ENCODE results near the gene GRB10.
"Not testable (repeated sequence)": the region's sequence is repeated elsewhere in the genome, so short reads cannot be mapped to it uniquely, and the experiment has no call there.

Gene GRB10

DNA sequence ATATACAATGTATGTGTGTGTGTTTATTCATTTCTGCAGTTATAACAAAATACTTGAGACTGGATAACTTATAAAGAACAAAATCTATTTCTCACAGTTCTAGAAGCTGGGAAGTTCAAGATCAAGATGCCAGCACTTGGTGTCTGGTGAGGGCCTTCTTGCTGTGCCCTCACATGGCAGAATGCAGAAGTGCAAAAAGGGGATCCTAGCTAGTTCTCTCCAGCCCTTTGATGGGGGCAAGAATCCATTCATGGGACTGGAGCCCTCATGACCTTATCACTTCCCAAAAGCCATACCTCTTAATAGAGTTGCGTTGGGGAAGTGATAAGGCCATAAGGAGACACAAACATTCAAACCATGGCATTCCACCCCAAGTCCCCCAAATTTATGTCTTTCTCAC, 8.4 kb downstream of the GRB10 start:
- Mint-ChIP-seq H3K27ac (no peak overlapping the region), H3K4me1 (peaks cover 20% of the 10 kb centered on the region), H3K9me3 (peaks cover 7% of the 10 kb centered on the region), H3K36me3 (ENCODE audit: low read depth) (peaks cover 46% of the 10 kb centered on the region), H3K27me3 (ENCODE audit: low read depth) (peaks cover 2% of the 10 kb centered on the region), H3K4me3 (no peak overlapping the region)
- TF ChIP-seq, protein P1, sequence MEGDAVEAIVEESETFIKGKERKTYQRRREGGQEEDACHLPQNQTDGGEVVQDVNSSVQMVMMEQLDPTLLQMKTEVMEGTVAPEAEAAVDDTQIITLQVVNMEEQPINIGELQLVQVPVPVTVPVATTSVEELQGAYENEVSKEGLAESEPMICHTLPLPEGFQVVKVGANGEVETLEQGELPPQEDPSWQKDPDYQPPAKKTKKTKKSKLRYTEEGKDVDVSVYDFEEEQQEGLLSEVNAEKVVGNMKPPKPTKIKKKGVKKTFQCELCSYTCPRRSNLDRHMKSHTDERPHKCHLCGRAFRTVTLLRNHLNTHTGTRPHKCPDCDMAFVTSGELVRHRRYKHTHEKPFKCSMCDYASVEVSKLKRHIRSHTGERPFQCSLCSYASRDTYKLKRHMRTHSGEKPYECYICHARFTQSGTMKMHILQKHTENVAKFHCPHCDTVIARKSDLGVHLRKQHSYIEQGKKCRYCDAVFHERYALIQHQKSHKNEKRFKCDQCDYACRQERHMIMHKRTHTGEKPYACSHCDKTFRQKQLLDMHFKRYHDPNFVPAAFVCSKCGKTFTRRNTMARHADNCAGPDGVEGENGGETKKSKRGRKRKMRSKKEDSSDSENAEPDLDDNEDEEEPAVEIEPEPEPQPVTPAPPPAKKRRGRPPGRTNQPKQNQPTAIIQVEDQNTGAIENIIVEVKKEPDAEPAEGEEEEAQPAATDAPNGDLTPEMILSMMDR (IDR thresholded peaks at IDR 0.05; ENCODE audit: unreplicated experiment in 3 of 3), result no peak

DNA sequence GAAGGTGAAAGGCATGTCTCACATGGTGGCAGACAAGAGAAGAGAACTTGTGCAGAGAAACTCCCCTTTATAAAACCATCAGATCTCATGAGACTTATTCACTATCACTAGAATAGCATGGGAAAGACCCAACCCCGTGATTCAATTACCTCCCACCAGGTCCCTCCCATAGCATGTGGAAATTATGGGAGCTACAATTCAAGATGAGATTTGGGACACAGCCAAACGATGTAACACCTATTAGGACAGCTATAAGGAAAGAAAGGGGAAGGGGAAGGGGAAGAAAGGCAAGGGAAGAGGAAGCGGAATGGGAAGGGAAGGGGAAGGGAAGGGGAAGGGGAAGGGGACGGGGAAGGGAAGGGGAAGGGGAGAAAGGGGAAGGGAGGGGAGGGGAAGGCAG, 9.6 kb downstream of the GRB10 start:
- peaks cover 46% of the 10 kb centered on the region for H3K36me3 Mint-ChIP-seq (ENCODE audit: low read depth)
- H3K9me3 Mint-ChIP-seq; H3K27ac Mint-ChIP-seq; H3K4me3 Mint-ChIP-seq; H3K27me3 Mint-ChIP-seq (ENCODE audit: low read depth); H3K4me1 Mint-ChIP-seq: not testable (repeated sequence)

DNA sequence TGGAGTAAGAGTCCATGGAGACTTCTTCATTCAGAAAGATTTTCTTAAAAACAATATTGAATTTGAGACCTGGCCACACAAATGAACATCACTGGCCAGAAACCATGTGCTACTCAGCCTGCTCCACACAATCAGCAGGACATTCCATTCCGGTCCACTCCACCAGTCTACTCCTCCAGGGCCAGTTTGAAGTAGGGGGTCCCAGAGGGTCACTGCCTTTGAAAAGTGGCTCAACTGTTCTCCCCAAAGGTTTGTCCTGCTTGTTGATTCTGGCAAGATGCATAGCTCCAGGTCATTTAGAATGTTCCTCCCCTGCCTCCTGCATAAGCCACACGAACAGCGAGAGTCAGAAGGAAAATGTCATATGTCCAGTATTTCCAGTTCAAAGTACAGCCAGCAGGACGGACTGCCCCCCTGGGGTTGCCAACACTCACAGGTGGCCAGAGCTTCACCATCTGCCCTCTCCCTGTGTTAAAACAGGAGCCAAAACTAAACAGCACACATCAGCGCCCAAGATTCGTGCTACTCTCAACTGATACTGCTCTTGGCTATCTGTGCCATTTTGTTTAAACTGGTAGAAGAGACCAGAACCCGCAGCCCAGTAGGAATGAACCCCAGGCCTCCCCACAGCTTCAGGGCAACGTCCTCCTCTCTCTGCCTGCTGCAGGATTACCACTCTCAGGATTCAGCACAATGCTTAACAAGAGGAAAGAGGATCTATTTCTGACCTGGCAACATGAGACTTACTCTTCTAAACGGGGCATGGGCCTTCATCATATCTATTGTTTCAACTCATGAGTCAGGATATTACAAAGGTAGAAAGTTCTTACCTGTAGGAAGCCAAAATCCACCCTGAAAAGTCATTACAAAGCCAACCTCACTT, 11.3 kb downstream of the GRB10 start:
- no peak overlapping the region for H3K4me3 Mint-ChIP-seq
- H3K27ac Mint-ChIP-seq, result no peak overlapping the region
- TF ChIP-seq, protein P1 (IDR thresholded peaks at IDR 0.05; ENCODE audit: unreplicated experiment in 3 of 3), result no peak
- peaks cover 7% of the 10 kb centered on the region for H3K9me3 Mint-ChIP-seq
- H3K4me1 Mint-ChIP-seq, result peaks cover 9% of the 10 kb centered on the region
- no peaks in the 10 kb centered on the region for H3K27me3 Mint-ChIP-seq (ENCODE audit: low read depth)
- H3K36me3 Mint-ChIP-seq (ENCODE audit: low read depth), result peaks cover 40% of the 10 kb centered on the region

DNA sequence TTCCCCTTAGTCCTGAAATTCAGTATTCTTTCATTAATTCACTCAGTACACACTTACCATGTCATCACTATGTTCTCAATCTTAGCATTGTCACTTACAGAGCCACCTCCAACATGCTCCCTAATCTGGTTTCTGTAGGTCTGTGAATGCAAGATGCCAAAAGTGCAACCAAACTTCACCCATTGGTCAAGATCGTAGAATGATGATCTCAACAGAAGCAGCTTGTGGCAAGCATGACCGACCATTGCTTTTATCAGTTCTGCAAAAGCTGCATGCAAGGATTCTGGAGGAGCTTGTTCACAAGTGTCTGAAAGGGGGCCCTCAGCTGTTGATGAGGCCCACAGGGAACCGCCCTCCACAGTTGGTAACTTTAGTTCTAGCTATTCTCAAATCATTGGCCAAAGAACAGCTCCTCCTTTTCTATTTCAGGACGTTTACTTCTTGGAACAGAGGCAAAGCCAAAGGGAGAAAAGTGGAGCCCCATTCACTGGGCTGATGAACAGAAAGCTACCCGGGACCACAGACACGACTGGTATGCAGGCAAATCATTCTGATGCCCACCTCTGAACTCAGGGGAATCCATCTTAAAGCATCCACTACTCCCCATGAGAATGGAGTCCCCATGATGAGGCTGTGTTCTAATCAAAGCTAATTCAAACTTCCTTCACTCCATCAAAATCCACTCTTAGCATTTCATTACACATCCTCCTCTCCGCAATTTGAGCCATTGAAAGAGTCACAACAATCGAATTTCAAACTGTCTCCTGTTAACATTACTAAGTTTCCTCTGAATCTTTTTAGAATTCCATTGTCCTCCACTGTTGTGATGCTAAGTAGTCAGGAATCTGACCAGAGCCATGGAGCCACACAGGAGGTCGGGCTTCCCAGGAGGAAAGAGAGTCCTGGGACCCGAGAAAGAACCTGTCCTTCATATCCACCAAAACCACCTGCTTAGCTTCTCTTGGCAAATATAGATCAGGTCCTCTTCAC, 13.9 kb downstream of the GRB10 start:
- Mint-ChIP-seq H3K9me3 (peaks cover 16% of the 10 kb centered on the region), H3K36me3 (ENCODE audit: low read depth) (peaks cover 34% of the 10 kb centered on the region), H3K27me3 (ENCODE audit: low read depth) (no peaks in the 10 kb centered on the region), H3K4me3 (no peak overlapping the region), H3K4me1 (peaks cover 9% of the 10 kb centered on the region), H3K27ac (no peak overlapping the region)
- TF ChIP-seq, protein P1 (IDR thresholded peaks at IDR 0.05; ENCODE audit: unreplicated experiment in 3 of 3), result no peak

DNA sequence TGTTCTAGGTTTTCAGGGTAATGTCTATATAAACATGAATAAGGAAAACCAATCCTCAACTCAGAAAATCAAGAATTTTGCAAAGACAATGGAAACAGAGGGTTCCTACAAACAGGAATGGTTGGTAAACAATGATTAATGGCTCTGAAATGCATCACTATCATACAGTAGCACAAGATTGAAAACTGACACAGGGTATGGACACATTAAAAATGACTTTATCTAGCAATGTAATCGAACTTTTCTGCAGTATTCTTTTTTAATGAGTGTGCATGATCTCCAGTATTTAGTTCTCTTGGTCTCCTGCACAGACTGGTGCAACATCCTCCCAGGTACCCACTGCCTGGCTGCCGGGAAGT, 15.9 kb downstream of the GRB10 start:
- peaks cover 30% of the 10 kb centered on the region for H3K36me3 Mint-ChIP-seq (ENCODE audit: low read depth)
- H3K27ac Mint-ChIP-seq, result no peak overlapping the region
- H3K27me3 Mint-ChIP-seq (ENCODE audit: low read depth), result no peaks in the 10 kb centered on the region
- no peak overlapping the region for H3K4me3 Mint-ChIP-seq
- H3K4me1 Mint-ChIP-seq, result peaks cover 9% of the 10 kb centered on the region
- TF ChIP-seq, protein P1 (IDR thresholded peaks at IDR 0.05; ENCODE audit: unreplicated experiment in 3 of 3), result no peak
- peaks cover 9% of the 10 kb centered on the region for H3K9me3 Mint-ChIP-seq

Measured in nephron (organoid).